HepG2 (cell line): ENCODE data around the gene NRAP.

Experiments
- CHD4 ChIP-seq: fragments of 200-600 bp; sonication (generic); IDR thresholded peaks from 2 replicates; pipeline ENCODE4 v1.7.0; 2017; ENCODE audit warnings: mild to moderate bottlenecking, low read length, borderline replicate concordance
- CTCF ChIP-seq: sonication (generic); formaldehyde crosslinking; IDR thresholded peaks from 2 replicates; pipeline ENCODE4 v1.5.0; 2020; ENCODE audit warnings: mild to moderate bottlenecking, missing genetic modification reagents, moderate library complexity
- EZH2 ChIP-seq: conservative IDR thresholded peaks from 2 replicates; pipeline ENCODE4 v1.6.1; 2012; ENCODE audit warnings: mild to moderate bottlenecking, low read depth, low read length, moderate library complexity
- FOXP4 ChIP-seq: sonication (generic); formaldehyde crosslinking; IDR thresholded peaks from 2 replicates; pipeline ENCODE4 v1.4.0; 2020; ENCODE audit warnings: missing genetic modification reagents
- GABPA ChIP-seq, 2 experiments: IDR thresholded peaks; 2 replicates each; pipeline ENCODE4 v1.6.1; 2011 to 2016; ENCODE audit warnings: low read depth in 2 of 2, low read length in 1 of 2, missing biosample characterization in 1 of 2, missing genetic modification characterization in 1 of 2
- SP2 ChIP-seq: sonication (generic); formaldehyde crosslinking; IDR thresholded peaks from 2 replicates; pipeline ENCODE4 v1.5.1; 2020; ENCODE audit warnings: mild to moderate bottlenecking, missing genetic modification reagents
- ZBTB10 ChIP-seq: sonication (generic); formaldehyde crosslinking; IDR thresholded peaks from 2 replicates; pipeline ENCODE4 v1.4.0; 2020; ENCODE audit warnings: missing genetic modification reagents, borderline replicate concordance
- ZNF3 ChIP-seq: IDR thresholded peaks from 2 replicates; pipeline ENCODE4 v1.7.0; 2017; ENCODE audit warnings: inconsistent platforms

- TF ChIP-seq ZBTB10 (CRISPR knock-in tag), result no peak
- no peak for TF ChIP-seq FOXP4 (CRISPR knock-in tag)
- no peak for TF ChIP-seq CTCF (CRISPR knock-in tag)
- no peak for TF ChIP-seq SP2 (CRISPR knock-in tag)
- TF ChIP-seq ZNF3 (CRISPR knock-in tag), result no peak
- TF ChIP-seq CHD4, result no peak
- no peak for TF ChIP-seq GABPA (IDR thresholded peaks at IDR 0.05; ENCODE audit: low read depth, low read length)
- TF ChIP-seq GABPA (CRISPR knock-in tag; IDR thresholded peaks at IDR 0.05; ENCODE audit: low read depth), result no peak
- TF ChIP-seq EZH2, result no peak
Observed at GRCh38 chr10:113581092-113581491, 82.7 kb downstream of the NRAP start.
